Neuronal stem cell (in vitro differentiated cells): ENCODE measurements around the gene RAI14.

Source experiments
- DNase-seq: peaks from one replicate; pipeline ENCODE4 v3.0.0-alpha.2; 2013; ENCODE audit warnings: low spot score
- H2AFZ ChIP-seq: one replicate; pipeline ENCODE4 v1.6.1; 2013; ENCODE audit warnings: mild to moderate bottlenecking, low read length, inconsistent platforms
- H2AK5ac ChIP-seq: 2 replicates; pipeline ENCODE4 v1.6.1; 2013; ENCODE audit warnings: low read depth, mild to moderate bottlenecking, inconsistent platforms, low read length, moderate library complexity, mixed read lengths
- H2BK120ac ChIP-seq: 2 replicates; pipeline ENCODE4 v1.6.1; 2013; ENCODE audit warnings: low read depth, mild to moderate bottlenecking, inconsistent platforms, low read length, moderate library complexity, mixed read lengths
- H2BK12ac ChIP-seq: one replicate; pipeline ENCODE4 v1.6.1; 2013; ENCODE audit warnings: low read length, inconsistent platforms
- H2BK15ac ChIP-seq: 2 replicates; pipeline ENCODE4 v1.6.1; 2013; ENCODE audit warnings: mild to moderate bottlenecking, low read length, inconsistent platforms, mixed read lengths
- H2BK5ac ChIP-seq: one replicate; pipeline ENCODE4 v1.6.1; 2013; ENCODE audit warnings: inconsistent platforms, mild to moderate bottlenecking, low read length, moderate library complexity
- H3K14ac ChIP-seq: one replicate; pipeline ENCODE4 v1.6.1; 2013; ENCODE audit warnings: low read length, inconsistent platforms
- H3K18ac ChIP-seq: 2 replicates; pipeline ENCODE4 v1.6.1; 2013; ENCODE audit warnings: low read length, inconsistent platforms
- H3K23ac ChIP-seq: 2 replicates; pipeline ENCODE4 v1.6.1; 2013; ENCODE audit warnings: low read depth, mild to moderate bottlenecking, mixed read lengths, low read length, inconsistent platforms; ENCODE audit not compliant: poor library complexity
- H3K27ac ChIP-seq: replicated peaks from 3 replicates; pipeline ENCODE4 v1.5.1; 2013; ENCODE audit warnings: low read length, inconsistent platforms
- H3K27me3 ChIP-seq, 3 experiments: 2 replicates each; pipeline ENCODE4 v1.6.1; 2013; ENCODE audit warnings: low read length in 3 of 3, mild to moderate bottlenecking in 2 of 3, inconsistent platforms in 1 of 3, low read depth in 1 of 3, mixed read lengths in 1 of 3, moderate library complexity in 1 of 3; ENCODE audit not compliant: control insufficient read depth in 3 of 3, insufficient read depth in 3 of 3
- H3K36me3 ChIP-seq, 2 donors: replicated peaks in 1 of 2; 2 replicates each; pipeline ENCODE4 v1.6.1; 2013; ENCODE audit warnings: low read length in 2 of 2; ENCODE audit not compliant: control insufficient read depth in 2 of 2, insufficient read depth in 2 of 2
- H3K4ac ChIP-seq: 2 replicates; pipeline ENCODE4 v1.6.1; 2013; ENCODE audit warnings: inconsistent platforms, mild to moderate bottlenecking, low read length, moderate library complexity
- H3K4me1 ChIP-seq, 2 donors: 1 replicate in 1 of 2; 2 replicates in 1 of 2; pipeline ENCODE4 v1.6.1; 2013; ENCODE audit warnings: low read length in 2 of 2, low read depth in 1 of 2; ENCODE audit not compliant: control insufficient read depth in 2 of 2, insufficient read depth in 1 of 2
- H3K4me2 ChIP-seq: one replicate; pipeline ENCODE4 v1.6.1; 2013; ENCODE audit warnings: mild to moderate bottlenecking, low read length, inconsistent platforms; ENCODE audit not compliant: insufficient read depth, poor library complexity, severe bottlenecking
- H3K4me3 ChIP-seq, 2 donors: 2 replicates each; pipeline ENCODE4 v1.5.1; 2013; ENCODE audit warnings: low read length in 2 of 2, mild to moderate bottlenecking in 2 of 2, inconsistent platforms in 1 of 2, moderate library complexity in 1 of 2
- H3K79me1 ChIP-seq: one replicate; pipeline ENCODE4 v1.6.1; 2013; ENCODE audit warnings: low read depth, mild to moderate bottlenecking, inconsistent platforms, low read length, moderate library complexity
- H3K9ac ChIP-seq: one replicate; pipeline ENCODE4 v1.6.1; 2013; ENCODE audit warnings: mild to moderate bottlenecking, low read depth, low read length, inconsistent platforms; ENCODE audit not compliant: poor library complexity
- H3K9me3 ChIP-seq, 2 donors: replicated peaks in 1 of 2; 2 replicates each; pipeline versions ENCODE3 to v1.6.1; 2013; ENCODE audit warnings: low read length in 2 of 2, mild to moderate bottlenecking in 2 of 2, inconsistent platforms in 1 of 2, low read depth in 1 of 2, mixed read lengths in 1 of 2, moderate library complexity in 1 of 2; ENCODE audit not compliant: control insufficient read depth in 2 of 2, insufficient read depth in 1 of 2
- H4K8ac ChIP-seq: one replicate; pipeline ENCODE4 v1.6.1; 2013; ENCODE audit warnings: low read depth, mild to moderate bottlenecking, inconsistent platforms, low read length, moderate library complexity
- H4K91ac ChIP-seq: one replicate; pipeline ENCODE4 v1.6.1; 2013; ENCODE audit warnings: low read length, low read depth, mild to moderate bottlenecking, inconsistent platforms; ENCODE audit not compliant: poor library complexity
- WGBS, 2 donors: extraction: QIAGEN DNeasy Blood & Tissue Kit; methylation state at CpG; one replicate each; pipeline ENCODE4 v1.1.7; 2013; ENCODE audit warnings: missing lambda C conversion rate in 2 of 2, mixed read lengths in 1 of 2; ENCODE audit not compliant: insufficient read length in 2 of 2, insufficient replicate concordance in 1 of 2; ENCODE audit errors: extremely low coverage in 2 of 2; 5-methylcytosine and 5-hydroxymethylcytosine counted together

RAI14 gene

GRCh38 chr5:34610546-34610945, 45.6 kb upstream of the RAI14 start:
- Histone ChIP-seq H3K4me2 (no peak overlapping the region), H4K8ac (no peak overlapping the region), H2BK120ac (no peak overlapping the region), H3K27me3 (no peaks in the 10 kb centered on the region), H2BK5ac (no peak overlapping the region), H4K91ac (no peak overlapping the region), H2BK15ac (no peak overlapping the region), H3K4me3 (no peak overlapping the region), H3K4me1 (peaks cover 6 to 14% of the 10 kb centered on the region in 2 donors), H3K9ac (no peak overlapping the region), H3K18ac (no peak overlapping the region), H2AK5ac (no peak overlapping the region), H3K4ac (no peak overlapping the region), H2BK12ac (no peak overlapping the region), H3K9me3 (no peaks in the 10 kb centered on the region), H3K14ac (no peak overlapping the region), H3K23ac (no peak overlapping the region), H3K27ac (peak overlapping the region; percentile 63), H3K36me3 (no peaks in the 10 kb centered on the region), H2AFZ (peak overlapping the region; percentile 57), H3K79me1 (no peaks in the 10 kb centered on the region)
- DNase-seq, result peak; percentile 5

- Histone ChIP-seq H3K4ac (no peak overlapping the region), H3K18ac (no peak overlapping the region), H3K27me3 (no peaks in the 10 kb centered on the region), H3K23ac (no peak overlapping the region), H3K36me3 (no peaks in the 10 kb centered on the region), H2BK120ac (no peak overlapping the region), H2BK12ac (no peak overlapping the region), H3K4me2 (no peak overlapping the region), H2BK15ac (no peak overlapping the region), H4K8ac (no peak overlapping the region), H4K91ac (no peak overlapping the region), H2BK5ac (no peak overlapping the region), H2AK5ac (no peak overlapping the region), H3K9ac (no peak overlapping the region), H3K4me1 (peaks cover 9 to 14% of the 10 kb centered on the region in 2 donors), H3K9me3 (no peaks in the 10 kb centered on the region), H3K27ac (no peak overlapping the region), H2AFZ (no peak overlapping the region), H3K79me1 (no peaks in the 10 kb centered on the region), H3K4me3 (no peak overlapping the region), H3K14ac (no peak overlapping the region)
- WGBS, 2 donors, result no CpG with 5 or more reads among the region's 9 CpGs
- DNase-seq, result no peak
These were observed 44.4 kb upstream of the RAI14 start for GRCh38 chr5:34611464-34612415.

- no peak for DNase-seq
- Histone ChIP-seq H2BK15ac (no peak overlapping the region), H3K4me1 (peaks cover 3 to 4% of the 10 kb centered on the region in 2 donors), H3K4ac (no peak overlapping the region), H2BK120ac (no peak overlapping the region), H4K91ac (no peak overlapping the region), H3K9ac (no peak overlapping the region), H2BK12ac (no peak overlapping the region), H3K9me3 (no peaks in the 10 kb centered on the region), H3K23ac (no peak overlapping the region), H3K79me1 (no peaks in the 10 kb centered on the region), H3K4me3 (no peak overlapping the region), H3K18ac (no peak overlapping the region), H2AK5ac (no peak overlapping the region), H3K14ac (no peak overlapping the region), H3K27ac (no peak overlapping the region), H3K36me3 (no peaks in the 10 kb centered on the region), H2BK5ac (no peak overlapping the region), H2AFZ (no peak overlapping the region), H4K8ac (no peak overlapping the region), H3K4me2 (no peak overlapping the region), H3K27me3 (no peaks in the 10 kb centered on the region)
- no CpG with 5 or more reads among the region's 1 CpG for WGBS, 2 donors
These were observed 39.5 kb upstream of the RAI14 start for GRCh38 chr5:34616651-34617050.

GRCh38 chr5:34618371-34619065, 37.6 kb upstream of the RAI14 start:
- Histone ChIP-seq H3K9ac (no peak overlapping the region), H3K4me2 (no peak overlapping the region), H2BK15ac (no peak overlapping the region), H3K4me3 (no peak overlapping the region), H2AK5ac (no peak overlapping the region), H3K9me3 (no peaks in the 10 kb centered on the region), H3K18ac (no peak overlapping the region), H3K27ac (no peak overlapping the region), H3K27me3 (no peaks in the 10 kb centered on the region), H3K4me1 (peaks cover 3 to 4% of the 10 kb centered on the region in 2 donors), H3K36me3 (no peaks in the 10 kb centered on the region), H2BK120ac (no peak overlapping the region), H4K8ac (no peak overlapping the region), H2AFZ (no peak overlapping the region), H2BK5ac (no peak overlapping the region), H3K79me1 (no peaks in the 10 kb centered on the region), H3K23ac (no peak overlapping the region), H2BK12ac (no peak overlapping the region), H3K14ac (no peak overlapping the region), H4K91ac (no peak overlapping the region), H3K4ac (no peak overlapping the region)
- WGBS, 2 donors, result no CpG with 5 or more reads among the region's 4 CpGs
- no peak for DNase-seq
